Adrenal gland (tissue), 12 donors: ENCODE data around the gene KIF16B. TPM values are rescaled to one million over a fixed set of nuclear protein-coding genes. Genes with fewer than 3 reads are reported as not detected.

Source experiments
- DNase-seq, 7 donors: peaks; one replicate each; pipeline ENCODE4 v3.0.0-alpha.2; 2019 to 2020
- H3K27ac ChIP-seq, 5 donors: fragments of 200-600 bp; sonication (generic) in 4 of 5; 1 replicate in 3 of 5; 2 replicates in 2 of 5; pipeline versions ENCODE4 v1.5.1 to v1.8.0; 2016 to 2020; ENCODE audit warnings: mild to moderate bottlenecking in 1 of 5
- H3K27me3 ChIP-seq: fragments of 200-600 bp; 2 replicates; pipeline ENCODE4 v1.8.0; 2021
- H3K36me3 ChIP-seq, 2 donors: fragments of 200-600 bp; replicated peaks in 1 of 2; 1 replicate in 1 of 2; 2 replicates in 1 of 2; pipeline versions ENCODE4 v1.5.1 to v1.8.0; 2018 to 2022
- H3K4me1 ChIP-seq, 2 donors: fragments of 200-600 bp; replicated peaks in 1 of 2; 1 replicate in 1 of 2; 2 replicates in 1 of 2; pipeline versions ENCODE4 v1.5.1 to v1.8.0; 2018 to 2021
- H3K4me3 ChIP-seq, 4 donors: fragments of 200-600 bp; sonication (generic) in 3 of 4; one replicate each; pipeline ENCODE4 v1.5.1; 2016 to 2018
- H3K9me3 ChIP-seq, 3 donors: fragments of 200-600 bp; sonication (generic) in 1 of 3; replicated peaks in 1 of 3; 1 replicate in 2 of 3; 2 replicates in 1 of 3; pipeline versions ENCODE4 v1.5.1 to v1.8.0; 2016 to 2021
- POLR2A ChIP-seq, 2 donors: fragments of 450-650 bp; IDR thresholded peaks; one replicate each; pipeline ENCODE4 v1.6.1; 2017; ENCODE audit warnings: antibody characterized with exemption in 2 of 2, mild to moderate bottlenecking in 2 of 2, moderate library complexity in 1 of 2
- WGBS, 4 donors: extraction: QIAGEN DNeasy Blood & Tissue Kit in 2 of 4; methylation state at CpG; one replicate each; pipeline versions ENCODE4 v1.1.5 to v1.1.7; 2013 to 2017; 5-methylcytosine and 5-hydroxymethylcytosine counted together
- intact Hi-C, 2 donors: fragments of 100-400 bp; cut with DNase I; formaldehyde crosslinking; loops; one replicate each; pipeline versions ENCODE4 v1.14.1 to v1.15.0; 2022 to 2023
- polyA plus RNA-seq, 3 donors: library from polyadenylated mRNA; stranded (reverse); fragments of 200-250 nt in 2 of 3; fragments of 350-450 nt in 1 of 3; fragmentation: Illumina TruSeq in 1 of 3; extraction: RNeasy Lipid Tissue Mini Kit (QIAGEN cat#74804) in 1 of 3; gene quantifications; one replicate each; pipeline ENCODE4 v1.2.3, GENCODE V29; 2013 to 2014
- total RNA-seq, 9 donors: library from RNA; depleted of rRNA in 4 of 9; stranded (reverse); fragments of >200 nt in 4 of 9; fragments of 120-200 nt in 1 of 9; fragmentation: NEBNext Ultra II Directional in 1 of 9; extraction: Animal tissue kit (Norgen Biotek cat#: 25700) in 1 of 9; gene quantifications; one replicate each; pipeline versions ENCODE4 v1.1.0 to v1.2.4, GENCODE V29; 2013 to 2023
- TF ChIP-seq, protein P1 (sequence below), 6 experiments: fragments of 450-650 bp in 4 of 6; fragments of 200-600 bp in 2 of 6; sonication (generic) in 1 of 6; IDR thresholded peaks; 1 replicate in 5 of 6; 2 replicates in 1 of 6; pipeline versions ENCODE4 v1.5.1 to v1.8.0; 2016 to 2021; ENCODE audit warnings: antibody characterized with exemption in 6 of 6, mild to moderate bottlenecking in 2 of 6, moderate library complexity in 1 of 6
- donor health status: healthy with polysubstance abuse.
- donor health status: Bipolar disorder and iron deficiency.
- donor health status: DM: yes; HTN: yes; CAD: no.
- donor health status: DM: no; HTN: no; CAD: no.
- donor health status: DM: no; HTN: no; CAD: no.
- donor health status: DM: yes; HTN: yes; CAD: no.

KIF16B gene
- total and polyA plus RNA-seq, 12 donors, result 8.6 to 113 (median 36.1) TPM

DNA sequence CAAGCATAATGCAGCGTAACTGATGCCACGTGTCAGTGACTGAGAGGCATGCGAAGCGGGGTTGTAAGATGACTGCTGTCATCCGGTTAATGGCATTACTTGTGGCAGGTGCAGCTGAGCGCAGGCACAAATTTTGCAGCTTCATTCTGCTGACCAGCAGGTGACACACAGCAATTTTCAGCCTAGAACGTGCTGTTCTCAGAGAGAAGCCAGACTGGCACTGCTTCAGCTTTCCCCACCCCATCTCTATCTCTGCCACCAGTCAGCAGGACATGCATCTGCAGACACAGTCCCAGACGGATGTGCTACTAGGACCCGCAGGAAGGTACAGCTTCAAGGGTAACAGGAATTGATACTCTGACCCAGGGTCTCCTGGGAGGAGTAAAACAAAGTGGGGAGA lies 221.8 kb downstream of the KIF16B start:
- H3K27ac ChIP-seq, result no peak overlapping the region
- TF ChIP-seq, protein P1, sequence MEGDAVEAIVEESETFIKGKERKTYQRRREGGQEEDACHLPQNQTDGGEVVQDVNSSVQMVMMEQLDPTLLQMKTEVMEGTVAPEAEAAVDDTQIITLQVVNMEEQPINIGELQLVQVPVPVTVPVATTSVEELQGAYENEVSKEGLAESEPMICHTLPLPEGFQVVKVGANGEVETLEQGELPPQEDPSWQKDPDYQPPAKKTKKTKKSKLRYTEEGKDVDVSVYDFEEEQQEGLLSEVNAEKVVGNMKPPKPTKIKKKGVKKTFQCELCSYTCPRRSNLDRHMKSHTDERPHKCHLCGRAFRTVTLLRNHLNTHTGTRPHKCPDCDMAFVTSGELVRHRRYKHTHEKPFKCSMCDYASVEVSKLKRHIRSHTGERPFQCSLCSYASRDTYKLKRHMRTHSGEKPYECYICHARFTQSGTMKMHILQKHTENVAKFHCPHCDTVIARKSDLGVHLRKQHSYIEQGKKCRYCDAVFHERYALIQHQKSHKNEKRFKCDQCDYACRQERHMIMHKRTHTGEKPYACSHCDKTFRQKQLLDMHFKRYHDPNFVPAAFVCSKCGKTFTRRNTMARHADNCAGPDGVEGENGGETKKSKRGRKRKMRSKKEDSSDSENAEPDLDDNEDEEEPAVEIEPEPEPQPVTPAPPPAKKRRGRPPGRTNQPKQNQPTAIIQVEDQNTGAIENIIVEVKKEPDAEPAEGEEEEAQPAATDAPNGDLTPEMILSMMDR (IDR thresholded peaks at IDR 0.05), result no peak
- TF ChIP-seq POLR2A (IDR thresholded peaks at IDR 0.05), result no peak
- WGBS, 4 donors, result 83 to 92% (median 88%) methylated on average over 7 to 9 of the region's 9 CpGs
- no peaks in the 10 kb centered on the region for H3K27me3 ChIP-seq
- H3K36me3 ChIP-seq, result no peaks in the 10 kb centered on the region
- no peak overlapping the region for H3K4me3 ChIP-seq
- DNase-seq, result peak in 1 of 7 donors; percentile 87
- H3K9me3 ChIP-seq, result no peaks in the 10 kb centered on the region
- no peaks in the 10 kb centered on the region for H3K4me1 ChIP-seq
- intact Hi-C loops, result no loop called here

DNA sequence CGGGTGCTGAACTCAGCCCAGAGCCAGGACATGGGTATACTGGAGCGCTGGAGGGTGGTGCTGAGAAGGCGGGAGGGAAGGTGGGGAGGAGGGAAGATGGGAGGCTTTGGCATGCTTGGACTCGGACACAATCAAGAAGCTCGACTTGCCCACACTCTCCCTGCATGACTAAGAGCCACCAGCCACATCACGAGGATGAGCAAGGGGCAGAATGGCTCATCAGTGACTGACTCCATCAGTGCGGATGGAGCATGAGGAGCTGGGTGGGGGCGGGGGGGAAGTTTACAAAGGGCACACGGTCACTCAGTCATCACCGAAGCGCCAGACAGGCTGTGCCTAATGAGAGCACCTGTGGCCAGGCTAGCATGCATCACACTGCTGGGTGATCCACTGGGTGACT lies 222.8 kb downstream of the KIF16B start:
- no peak overlapping the region for H3K4me3 ChIP-seq
- no peaks in the 10 kb centered on the region for H3K9me3 ChIP-seq
- no peaks in the 10 kb centered on the region for H3K4me1 ChIP-seq
- intact Hi-C loops, result no loop called here
- no peaks in the 10 kb centered on the region for H3K36me3 ChIP-seq
- DNase-seq, result peak in 1 of 7 donors; percentile 13
- peak overlapping the region in 1 of 5 donors; percentile 8 for H3K27ac ChIP-seq
- 91 to 97% (median 94%) methylated on average over 10 to 11 of the region's 11 CpGs for WGBS, 4 donors
- H3K27me3 ChIP-seq, result no peaks in the 10 kb centered on the region
- TF ChIP-seq POLR2A (IDR thresholded peaks at IDR 0.05), result no peak
- TF ChIP-seq, protein P1 (IDR thresholded peaks at IDR 0.05), result no peak

DNA sequence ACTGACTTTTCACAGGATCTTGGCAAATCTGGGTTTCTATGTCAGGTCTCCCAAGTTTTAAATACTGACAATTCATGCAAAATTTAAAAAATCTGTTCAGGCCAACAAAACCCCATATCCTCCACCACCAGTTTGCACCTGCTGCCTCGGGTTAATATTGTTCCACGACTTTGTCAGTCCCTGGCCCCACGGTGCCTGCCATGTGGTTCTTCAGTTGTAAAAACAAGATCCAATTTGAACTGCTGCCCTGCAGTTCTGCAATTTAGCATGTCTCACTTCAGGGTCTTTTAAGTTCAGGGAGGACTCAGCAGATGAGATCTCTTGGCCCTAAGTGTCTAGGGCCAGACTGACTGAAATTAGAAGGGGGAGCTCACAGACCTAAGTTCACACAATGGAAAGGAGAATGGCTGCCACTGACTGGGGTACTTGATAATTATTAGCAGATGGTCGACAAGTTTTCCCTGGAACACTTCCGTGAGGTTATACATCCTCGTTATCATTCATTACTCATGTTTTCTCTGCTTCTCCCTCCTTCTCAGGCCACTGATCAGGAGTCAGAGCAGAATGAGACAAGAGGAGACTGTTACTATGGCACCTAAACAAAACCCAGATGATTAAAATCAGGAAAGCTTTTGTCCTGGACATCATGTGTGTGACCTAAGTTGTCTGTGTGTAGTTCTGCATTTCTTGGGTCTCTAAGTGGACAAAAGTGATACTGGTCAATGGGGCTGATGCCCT lies 223.6 kb downstream of the KIF16B start:
- H3K27me3 ChIP-seq, result no peaks in the 10 kb centered on the region
- 66 to 78% (median 74%) methylated on average over 6 of the region's 6 CpGs for WGBS, 4 donors
- H3K27ac ChIP-seq, result no peak overlapping the region

DNA sequence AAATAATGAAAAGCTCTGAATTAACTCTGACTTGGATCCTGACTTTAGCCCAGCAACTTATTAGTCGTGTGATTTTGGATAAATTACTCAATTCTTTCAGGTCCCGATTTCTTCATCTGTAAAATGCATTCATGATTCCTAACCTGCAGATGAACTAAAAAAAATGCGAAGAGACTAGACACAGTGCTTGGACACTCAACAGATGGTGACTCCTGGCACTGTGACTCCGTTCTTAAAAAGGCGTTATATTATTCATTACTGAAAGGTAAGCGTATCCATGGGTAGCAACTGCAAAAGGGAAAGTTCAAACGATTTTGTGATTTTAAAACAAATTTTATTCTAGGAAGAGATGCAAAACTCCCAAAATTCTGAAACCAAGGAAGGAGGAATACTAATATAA lies 226.3 kb downstream of the KIF16B start:
- Histone ChIP-seq H3K36me3 (no peaks in the 10 kb centered on the region), H3K27ac (no peak overlapping the region), H3K4me1 (no peaks in the 10 kb centered on the region), H3K27me3 (no peaks in the 10 kb centered on the region), H3K9me3 (no peaks in the 10 kb centered on the region), H3K4me3 (no peak overlapping the region)
- TF ChIP-seq, protein P1 (IDR thresholded peaks at IDR 0.05), result no peak
- TF ChIP-seq POLR2A (IDR thresholded peaks at IDR 0.05), result no peak
- 80 to 96% (median 95%) methylated on average over 7 of the region's 7 CpGs for WGBS, 4 donors
- no peak for DNase-seq
- intact Hi-C loops, result no loop called here

More for the DNA sequence above, 223.6 kb downstream of the KIF16B start:
- Histone ChIP-seq H3K36me3 (no peaks in the 10 kb centered on the region), H3K9me3 (no peaks in the 10 kb centered on the region), H3K4me1 (no peaks in the 10 kb centered on the region), H3K4me3 (no peak overlapping the region)
- no peak for DNase-seq
- intact Hi-C loops, result no loop called here
- TF ChIP-seq, protein P1 (IDR thresholded peaks at IDR 0.05), result no peak
- no peak for TF ChIP-seq POLR2A (IDR thresholded peaks at IDR 0.05)
